Bronchial epithelial cell (primary cell): ENCODE data around the gene NPEPL1. TPM values are rescaled to one million over a fixed set of nuclear protein-coding genes. Genes with fewer than 3 reads are reported as not detected.

Experiments
- DNase-seq: peaks from one replicate; pipeline ENCODE4 v3.0.0-alpha.2; 2010; ENCODE audit warnings: low read depth
- FAIRE-seq: peaks from 2 replicates; lab custom pipeline; 2011; peaks lifted over from hg19 to GRCh38; lab: Jason Lieb, UNC
- H3K27me3 ChIP-seq: 2 replicates; pipeline ENCODE4 v1.5.1; 2011; ENCODE audit warnings: low read length; ENCODE audit not compliant: control insufficient read depth, insufficient read depth
- H3K36me3 ChIP-seq: 2 replicates; pipeline ENCODE4 v1.5.1; 2011; ENCODE audit warnings: low read length; ENCODE audit not compliant: control insufficient read depth, insufficient read depth
- H3K4me3 ChIP-seq: 2 replicates; pipeline ENCODE4 v1.5.1; 2011; ENCODE audit warnings: mild to moderate bottlenecking, low read depth, low read length, control low read depth
- CTCF ChIP-seq: IDR thresholded peaks from 2 replicates; pipeline ENCODE4 v1.5.1; 2011; ENCODE audit warnings: mild to moderate bottlenecking, moderate library complexity, low read length, control low read depth, inconsistent platforms; ENCODE audit not compliant: insufficient read depth, severe bottlenecking
- total RNA-seq: library from RNA; depleted of rRNA; stranded (reverse); fragments of >200 nt; gene quantifications from 2 replicates; pipeline ENCODE4 v1.2.1, GENCODE V29; 2014

The NPEPL1 gene
- total RNA-seq, 1 donor from 2014 or later = 23.7 TPM

GRCh38 chr20:58731192-58731591, 38.6 kb downstream of the NPEPL1 start:
- H3K36me3 ChIP-seq = no peaks in the 10 kb centered on the region
- TF ChIP-seq CTCF = no peak
- FAIRE-seq (no peak), DNase-seq (no peak)
- H3K27me3 ChIP-seq = no peaks in the 10 kb centered on the region
- H3K4me3 ChIP-seq = no peak overlapping the region

- DNase-seq = no peak
- H3K36me3 ChIP-seq = no peaks in the 10 kb centered on the region
- no peaks in the 10 kb centered on the region for H3K27me3 ChIP-seq
- H3K4me3 ChIP-seq = no peak overlapping the region
- FAIRE-seq = no peak
- TF ChIP-seq CTCF = no peak
Measured at GRCh38 chr20:58737198-58737597, 44.6 kb downstream of the NPEPL1 start.

- Histone ChIP-seq H3K4me3 (no peak overlapping the region), H3K27me3 (no peaks in the 10 kb centered on the region), H3K36me3 (no peaks in the 10 kb centered on the region)
- FAIRE-seq (peak; percentile 7), DNase-seq (no peak)
- TF ChIP-seq CTCF = no peak
Measured at GRCh38 chr20:58740356-58741308, 48.0 kb downstream of the NPEPL1 start.

- Histone ChIP-seq H3K36me3 (no peaks in the 10 kb centered on the region), H3K27me3 (no peaks in the 10 kb centered on the region), H3K4me3 (no peak overlapping the region)
- no peak for TF ChIP-seq CTCF
- FAIRE-seq (no peak), DNase-seq (no peak)
Measured at GRCh38 chr20:58741384-58741783, 48.8 kb downstream of the NPEPL1 start.

GRCh38 chr20:58742668-58743566, 50.3 kb downstream of the NPEPL1 start:
- Histone ChIP-seq H3K36me3 (no peaks in the 10 kb centered on the region), H3K4me3 (no peak overlapping the region), H3K27me3 (no peaks in the 10 kb centered on the region)
- FAIRE-seq (peak; percentile 88), DNase-seq (no peak)
- no peak for TF ChIP-seq CTCF
